Measurements from ENCODE around the gene KRTAP9-3.

The KRTAP9-3 gene

GRCh38 chr17:41278176-41278955, 46.1 kb downstream of the KRTAP9-3 start:
- no peak for TF ChIP-seq CTCF (conservative IDR thresholded peaks at IDR 0.05)
- TF ChIP-seq ZFX (IDR thresholded peaks at IDR 0.05): no peak

More at GRCh38 chr17:41278176-41278955, 46.1 kb downstream of the KRTAP9-3 start:
- no peak overlapping the region for H3K27ac ChIP-seq

Data from C4-2B (cell line).